ENCODE results near the gene TMEM134. TPM values are rescaled to one million over a fixed set of nuclear protein-coding genes. Genes with fewer than 3 reads are reported as not detected.
A peak's percentile ranks its signal among the peaks of the same experiment; 100 is the strongest.

TMEM134 gene
- polyA plus RNA-seq, 2 of the 4 experiments (the other 2 are of a cell fraction), result 18.8 to 20.6 TPM

DNA sequence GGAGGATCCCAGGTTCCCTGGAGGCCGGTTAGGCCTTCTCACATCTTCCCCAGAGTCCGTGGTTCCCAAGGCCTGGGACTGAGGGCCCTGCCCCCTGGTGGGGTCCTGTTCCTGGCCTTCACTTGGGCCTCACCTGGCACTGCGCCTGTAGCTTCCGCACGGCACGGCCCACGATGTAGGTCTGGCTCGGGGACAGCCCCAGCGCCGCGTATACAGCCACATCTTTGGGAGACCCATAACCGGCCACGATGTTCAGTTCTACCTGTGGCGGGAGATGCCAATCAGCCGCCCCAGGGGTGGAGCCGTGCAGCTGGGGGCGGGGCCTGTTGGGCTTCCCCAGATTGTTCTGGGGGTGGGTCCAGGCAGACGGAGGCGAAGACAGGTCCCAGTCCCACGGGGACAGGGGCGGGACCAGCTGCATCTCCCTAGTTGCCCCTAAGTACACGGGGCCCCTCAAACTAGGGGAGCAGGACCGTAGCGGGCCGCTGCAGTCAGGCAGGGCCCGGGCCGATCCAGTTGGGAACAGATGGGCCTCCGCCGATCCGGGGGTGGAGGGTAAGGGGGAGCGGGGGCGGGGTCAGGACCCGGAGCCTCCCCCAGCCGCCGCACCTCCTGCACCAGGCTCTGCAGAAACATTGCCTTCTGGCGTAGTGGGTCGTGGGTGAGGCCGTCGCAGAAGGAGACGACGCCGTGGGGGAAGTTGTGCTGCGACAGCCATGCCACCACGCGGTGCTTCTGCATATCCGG, 23.9 kb upstream of the TMEM134 start:
- Histone ChIP-seq H3K9me3 (no peaks in the 10 kb centered on the region), H3K27ac (no peak overlapping the region), H3K4me3 (no peak overlapping the region), H3K4me1 (no peaks in the 10 kb centered on the region), H3K4me2 (no peak overlapping the region)
- FAIRE-seq (no peak), DNase-seq (ENCODE audit: low read depth in 1 of 2, low spot score in 1 of 2) (no peak), ATAC-seq (peak in 1 of 2 experiments; percentile 10; a peak in 3 of 6 replicates)
- WGBS (ENCODE audit: missing lambda C conversion rate), result 95% methylated on average over 18 of the region's 46 CpGs
- ChIA-PET CTCF (interaction anchor here (0.9 to 2.8 kb wide), 6 partner anchors 10 to 230 kb away, joined by 3 to 10 read pairs (median 4); partner anchors contain the start of genes AIP and PPP1CA), POLR2A (interaction anchor here (0.7 kb wide), 1 partner anchor 10 kb away, joined by 3 read pairs; the partner anchor contains the start of gene AIP)
- TF ChIP-seq JUN (IDR thresholded peaks at IDR 0.05), result no peak
- no peak for TF ChIP-seq NPAS2 (CRISPR knock-in tag; IDR thresholded peaks at IDR 0.05; ENCODE audit: borderline replicate concordance)
- TF ChIP-seq CBX2 (IDR thresholded peaks at IDR 0.05; ENCODE audit: borderline replicate concordance, low read depth), result no peak
- TF ChIP-seq ZFP36 (IDR thresholded peaks at IDR 0.05; ENCODE audit: borderline replicate concordance, partially characterized antibody), result no peak
- TF ChIP-seq, protein P1, sequence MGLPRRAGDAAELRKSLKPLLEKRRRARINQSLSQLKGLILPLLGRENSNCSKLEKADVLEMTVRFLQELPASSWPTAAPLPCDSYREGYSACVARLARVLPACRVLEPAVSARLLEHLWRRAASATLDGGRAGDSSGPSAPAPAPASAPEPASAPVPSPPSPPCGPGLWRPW (IDR thresholded peaks at IDR 0.05), result no peak
- no peak for TF ChIP-seq MAZ (IDR thresholded peaks at IDR 0.05; ENCODE audit: borderline replicate concordance, low read depth, low read length)
- no peak for TF ChIP-seq RAD21 (conservative IDR thresholded peaks at IDR 0.05 in 1 of 2, IDR thresholded peaks at IDR 0.05 in 1 of 2)
- no peak for TF ChIP-seq CHD2 (IDR thresholded peaks at IDR 0.05; ENCODE audit: low read length, partially characterized antibody)
- TF ChIP-seq, protein P2, sequence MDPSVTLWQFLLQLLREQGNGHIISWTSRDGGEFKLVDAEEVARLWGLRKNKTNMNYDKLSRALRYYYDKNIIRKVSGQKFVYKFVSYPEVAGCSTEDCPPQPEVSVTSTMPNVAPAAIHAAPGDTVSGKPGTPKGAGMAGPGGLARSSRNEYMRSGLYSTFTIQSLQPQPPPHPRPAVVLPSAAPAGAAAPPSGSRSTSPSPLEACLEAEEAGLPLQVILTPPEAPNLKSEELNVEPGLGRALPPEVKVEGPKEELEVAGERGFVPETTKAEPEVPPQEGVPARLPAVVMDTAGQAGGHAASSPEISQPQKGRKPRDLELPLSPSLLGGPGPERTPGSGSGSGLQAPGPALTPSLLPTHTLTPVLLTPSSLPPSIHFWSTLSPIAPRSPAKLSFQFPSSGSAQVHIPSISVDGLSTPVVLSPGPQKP (IDR thresholded peaks at IDR 0.05; ENCODE audit: low read depth, low read length), result no peak
- TF ChIP-seq RNF2 (IDR thresholded peaks at IDR 0.05; ENCODE audit: borderline replicate concordance, low read depth), result no peak
- TF ChIP-seq FOXS1 (CRISPR knock-in tag; IDR thresholded peaks at IDR 0.05), result no peak
- no peak for TF ChIP-seq ESRRA (IDR thresholded peaks at IDR 0.05; ENCODE audit: borderline replicate concordance, low read length)
- no peak for TF ChIP-seq JUNB (IDR thresholded peaks at IDR 0.05)
- TF ChIP-seq, protein P3, sequence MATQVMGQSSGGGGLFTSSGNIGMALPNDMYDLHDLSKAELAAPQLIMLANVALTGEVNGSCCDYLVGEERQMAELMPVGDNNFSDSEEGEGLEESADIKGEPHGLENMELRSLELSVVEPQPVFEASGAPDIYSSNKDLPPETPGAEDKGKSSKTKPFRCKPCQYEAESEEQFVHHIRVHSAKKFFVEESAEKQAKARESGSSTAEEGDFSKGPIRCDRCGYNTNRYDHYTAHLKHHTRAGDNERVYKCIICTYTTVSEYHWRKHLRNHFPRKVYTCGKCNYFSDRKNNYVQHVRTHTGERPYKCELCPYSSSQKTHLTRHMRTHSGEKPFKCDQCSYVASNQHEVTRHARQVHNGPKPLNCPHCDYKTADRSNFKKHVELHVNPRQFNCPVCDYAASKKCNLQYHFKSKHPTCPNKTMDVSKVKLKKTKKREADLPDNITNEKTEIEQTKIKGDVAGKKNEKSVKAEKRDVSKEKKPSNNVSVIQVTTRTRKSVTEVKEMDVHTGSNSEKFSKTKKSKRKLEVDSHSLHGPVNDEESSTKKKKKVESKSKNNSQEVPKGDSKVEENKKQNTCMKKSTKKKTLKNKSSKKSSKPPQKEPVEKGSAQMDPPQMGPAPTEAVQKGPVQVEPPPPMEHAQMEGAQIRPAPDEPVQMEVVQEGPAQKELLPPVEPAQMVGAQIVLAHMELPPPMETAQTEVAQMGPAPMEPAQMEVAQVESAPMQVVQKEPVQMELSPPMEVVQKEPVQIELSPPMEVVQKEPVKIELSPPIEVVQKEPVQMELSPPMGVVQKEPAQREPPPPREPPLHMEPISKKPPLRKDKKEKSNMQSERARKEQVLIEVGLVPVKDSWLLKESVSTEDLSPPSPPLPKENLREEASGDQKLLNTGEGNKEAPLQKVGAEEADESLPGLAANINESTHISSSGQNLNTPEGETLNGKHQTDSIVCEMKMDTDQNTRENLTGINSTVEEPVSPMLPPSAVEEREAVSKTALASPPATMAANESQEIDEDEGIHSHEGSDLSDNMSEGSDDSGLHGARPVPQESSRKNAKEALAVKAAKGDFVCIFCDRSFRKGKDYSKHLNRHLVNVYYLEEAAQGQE (IDR thresholded peaks at IDR 0.05), result no peak
- TF ChIP-seq RFX5 (IDR thresholded peaks at IDR 0.05), result no peak
- TF ChIP-seq HEYL (CRISPR knock-in tag; IDR thresholded peaks at IDR 0.05), result no peak

GRCh38 chr11:67492069-67492727, 23.1 kb upstream of the TMEM134 start:
- CTCF ChIA-PET, result interaction anchor here (0.7 to 2.8 kb wide), 10 partner anchors 9 to 229 kb away, joined by 3 to 10 read pairs (median 3); partner anchors contain the start of genes AIP, GSTP1, PPP1CA and TMEM134
- WGBS (ENCODE audit: missing lambda C conversion rate), result 92% methylated on average over 15 of the region's 19 CpGs
- DNase-seq (ENCODE audit: low read depth in 1 of 2, low spot score in 1 of 2) (no peak), ATAC-seq (no peak), FAIRE-seq (no peak)
- Histone ChIP-seq H3K4me3 (no peak overlapping the region), H3K9me3 (no peaks in the 10 kb centered on the region), H3K27ac (no peak overlapping the region), H3K4me1 (no peaks in the 10 kb centered on the region), H3K4me2 (no peak overlapping the region)
- POLR2A ChIA-PET, result interaction anchor here (0.7 to 1.3 kb wide), 2 partner anchors 9 kb away, joined by 3 to 5 read pairs; partner anchors contain the start of gene AIP
- TF ChIP-seq RCOR1 (IDR thresholded peaks at IDR 0.05; ENCODE audit: low read depth, low read length) (no peak), KDM1A (IDR thresholded peaks at IDR 0.05; ENCODE audit: low read depth) (peak; percentile 70; the same call in 1 of the 2 replicates), HOXB13 (CRISPR knock-in tag; IDR thresholded peaks at IDR 0.05; ENCODE audit: low read depth) (no peak)

All from A549 (cell line).